GM12878 (cell line): ENCODE results near the gene KRT80. TPM values are rescaled to one million over a fixed set of nuclear protein-coding genes. Genes with fewer than 3 reads are reported as not detected.

Experiments
- ATAC-seq: fragments of 200-7000 bp; cut with Tn5 transposase; 3 replicates; pipeline ENCODE4 v1.9.1; 2020; ENCODE audit warnings: mild to moderate bottlenecking, moderate library complexity
- BruUV-seq: library from RNA; stranded (reverse); fragments of 400-500 nt; replicated peaks from 2 replicates; lab custom pipeline; 2021; lab: Mats Ljungman, UMichigan
- CTCF ChIA-PET: fragments of 300-600 bp; sonication (Branson Sonifier 250); formaldehyde crosslinking; extraction: SDS; loops from one replicate; lab custom pipeline; 2021; ENCODE audit warnings: inconsistent platforms; lab: Yijun Ruan, JAX
- POLR2A ChIA-PET: fragments of 350-600 bp; formaldehyde crosslinking; extraction: SDS; loops from one replicate; lab custom pipeline; 2021; ENCODE audit warnings: inconsistent platforms; lab: Charles Lee
- RAD21 ChIA-PET: fragments of 300-600 bp; sonication (Branson Sonifier 250); formaldehyde crosslinking; loops from one replicate; lab custom pipeline; 2023; ENCODE audit warnings: antibody characterized with exemption; ENCODE audit not compliant: unreplicated experiment; lab: Charles Lee
- SMC1A ChIA-PET: fragments of 300-600 bp; sonication (Branson Sonifier 250); formaldehyde crosslinking; loops from one replicate; lab custom pipeline; 2023; ENCODE audit not compliant: unreplicated experiment, uncharacterized antibody; lab: Charles Lee
- DNase-seq: peaks from one replicate; pipeline ENCODE4 v3.0.0-alpha.2; 2011; ENCODE audit warnings: low read depth, low spot score
- FAIRE-seq: peaks from 3 replicates; lab custom pipeline; 2011; peaks lifted over from hg19 to GRCh38; lab: Jason Lieb, UNC
- H2AFZ ChIP-seq: 2 replicates; pipeline ENCODE4 v1.6.0; 2011; ENCODE audit warnings: low read depth, low read length, control low read depth; ENCODE audit not compliant: control insufficient read depth
- H3K27ac ChIP-seq: 2 replicates; pipeline ENCODE4 v1.5.1; 2011; ENCODE audit warnings: control low read depth; ENCODE audit not compliant: control insufficient read depth, insufficient read depth
- H3K27me3 ChIP-seq, 2 experiments: replicated peaks in 1 of 2; 2 replicates each; pipeline versions ENCODE4 v1.6.0 to v1.6.1; 2011; ENCODE audit warnings: low read length in 1 of 2; ENCODE audit not compliant: control insufficient read depth in 2 of 2, insufficient read depth in 2 of 2
- H3K36me3 ChIP-seq, 2 experiments: 2 replicates each; pipeline ENCODE4 v1.5.1; 2011; ENCODE audit warnings: low read length in 1 of 2; ENCODE audit not compliant: control insufficient read depth in 2 of 2, insufficient read depth in 2 of 2
- H3K4me1 ChIP-seq: 2 replicates; pipeline ENCODE4 v1.6.1; 2011; ENCODE audit warnings: mild to moderate bottlenecking, low read length, moderate library complexity, mixed read lengths; ENCODE audit not compliant: control insufficient read depth, insufficient read depth
- H3K4me2 ChIP-seq: 2 replicates; pipeline ENCODE4 v1.6.0; 2011; ENCODE audit warnings: control low read depth; ENCODE audit not compliant: control insufficient read depth, insufficient read depth
- H3K4me3 ChIP-seq: fragments of 200-600 bp; sonication (generic); 2 replicates; pipeline ENCODE4 v1.5.1; 2016
- H3K79me2 ChIP-seq: 2 replicates; pipeline ENCODE4 v1.6.0; 2011; ENCODE audit warnings: low read length; ENCODE audit not compliant: control insufficient read depth, insufficient read depth
- H3K9ac ChIP-seq: 2 replicates; pipeline ENCODE4 v1.8.0; 2011; ENCODE audit warnings: low read length, control low read depth, mixed read lengths; ENCODE audit not compliant: control insufficient read depth, insufficient read depth
- H3K9me3 ChIP-seq: replicated peaks from 3 replicates; pipeline ENCODE4 v1.5.1; 2011; ENCODE audit warnings: mild to moderate bottlenecking, low read length; ENCODE audit not compliant: control insufficient read depth, insufficient read depth
- H4K20me1 ChIP-seq: 2 replicates; pipeline ENCODE4 v1.6.0; 2011; ENCODE audit not compliant: control insufficient read depth, insufficient read depth
- ESRRA ChIP-seq: IDR thresholded peaks from 2 replicates; pipeline ENCODE4 v1.6.1; 2012; ENCODE audit warnings: mild to moderate bottlenecking, low read length, improper control_type of control experiment
- IKZF1 ChIP-seq: fragments of 450-650 bp; conservative IDR thresholded peaks from 2 replicates; pipeline ENCODE4 v1.6.1; 2017; ENCODE audit warnings: antibody characterized with exemption, mild to moderate bottlenecking
- MTA2 ChIP-seq: fragments of 450-650 bp; IDR thresholded peaks from 2 replicates; pipeline ENCODE4 v1.6.1; 2016; ENCODE audit warnings: low read depth, mild to moderate bottlenecking, moderate library complexity
- MYC ChIP-seq: IDR thresholded peaks from 2 replicates; pipeline ENCODE4 v1.6.1; 2011; ENCODE audit warnings: mild to moderate bottlenecking, low read length, moderate library complexity, inconsistent platforms; ENCODE audit not compliant: insufficient read depth, insufficient replicate concordance, insufficient read length, severe bottlenecking
- POLR2AphosphoS2 ChIP-seq: IDR thresholded peaks from 2 replicates; pipeline ENCODE4 v1.6.1; 2011; ENCODE audit warnings: low read depth, mild to moderate bottlenecking, low read length, improper control_type of control experiment, moderate library complexity
- RB1 ChIP-seq: fragments of 450-650 bp; formaldehyde crosslinking; IDR thresholded peaks from 2 replicates; pipeline ENCODE4 v1.6.1; 2017; ENCODE audit warnings: mild to moderate bottlenecking, borderline replicate concordance
- RFX5 ChIP-seq: IDR thresholded peaks from 2 replicates; pipeline ENCODE4 v1.6.1; 2011; ENCODE audit warnings: low read depth, low read length, improper control_type of control experiment
- SREBF1 ChIP-seq: IDR thresholded peaks from 2 replicates; pipeline ENCODE4 v1.6.1; 2012; ENCODE audit warnings: mild to moderate bottlenecking, low read length
- ZSCAN29 ChIP-seq: fragments of 450-650 bp; IDR thresholded peaks from 2 replicates; pipeline ENCODE4 v1.6.1; 2017; ENCODE audit warnings: mild to moderate bottlenecking, moderate library complexity
- WGBS: methylation state at CpG from one replicate; pipeline ENCODE4 v1.1.6; 2016; ENCODE audit warnings: low lambda C conversion rate; ENCODE audit not compliant: insufficient replicate concordance, insufficient coverage; ENCODE audit errors: missing lambda C conversion rate; 5-methylcytosine and 5-hydroxymethylcytosine counted together
- in situ Hi-C: fragments of 300-500 bp; cut with MboI; formaldehyde crosslinking; loops from 9 replicates; pipeline ENCODE4 v1.14.3; 2018; ENCODE audit warnings: mixed read lengths
- intact Hi-C: fragments of 100-400 bp; cut with micrococcal nuclease; formaldehyde crosslinking; loops from one replicate; pipeline ENCODE4 v1.14.2; 2022; ENCODE audit not compliant: unreplicated experiment
- polyA plus RNA-seq, 11 experiments: library from polyadenylated mRNA; depleted of rRNA in 4 of 11; unstranded in 6 of 11; stranded (reverse) in 5 of 11; fragments of >200 nt; fragmentation: Nextera tagmentation in 4 of 11; fragmentation: Illumina TruSeq in 1 of 11; extraction: Ambion mirVana in 4 of 11; extraction: Trizol in 1 of 11; gene quantifications; 1 replicate in 1 of 11; 2 replicates in 10 of 11; pipeline versions ENCODE4 v1.2.1 to v1.2.3, GENCODE V29; 2011 to 2016; ENCODE audit warnings: inconsistent platforms in 2 of 11, missing spikeins in 2 of 11, low read depth in 1 of 11
- total RNA-seq, 4 experiments: library from RNA; depleted of rRNA in 3 of 4; stranded (reverse); fragments of >200 nt in 3 of 4; fragmentation: Illumina TruSeq in 1 of 4; extraction: Trizol in 1 of 4; gene quantifications; 2 replicates each; pipeline versions ENCODE4 v1.2.1 to v1.2.3, GENCODE V29; 2013 to 2021

The KRT80 gene
- total and polyA plus RNA-seq, 10 of the 15 experiments (the other 5 are each of a cell fraction or from before 2014, with no cell fraction given), result 0.01 TPM; not detected in 9

- no peak for TF ChIP-seq POLR2AphosphoS2
- TF ChIP-seq RFX5, result no peak
- no peak for TF ChIP-seq IKZF1
- no peak for TF ChIP-seq RB1
- TF ChIP-seq ZSCAN29, result no peak
- no peak for TF ChIP-seq ESRRA
- no peak for TF ChIP-seq MTA2
- no peak for TF ChIP-seq SREBF1
- no peak for TF ChIP-seq MYC
- ChIA-PET RAD21 (no interaction called here), SMC1A (no interaction called here), CTCF (interaction anchor here (2.0 kb wide), 1 partner anchor 111 kb away, joined by 6 read pairs; no protein-coding TSS in a partner anchor), POLR2A (no interaction called here)
- no peak for FAIRE-seq
- Histone ChIP-seq H3K27me3 (peaks cover 0 to 2% of the 10 kb centered on the region in 2 experiments; a peak in 2 of 4 replicates), H3K4me2 (no peak overlapping the region), H3K9me3 (no peaks in the 10 kb centered on the region), H3K79me2 (no peaks in the 10 kb centered on the region), H3K4me1 (peaks cover 6% of the 10 kb centered on the region; the same call in 1 of the 2 replicates), H3K27ac (no peak overlapping the region), H3K9ac (no peak overlapping the region), H3K36me3 (no peaks in the 10 kb centered on the region), H2AFZ (no peak overlapping the region), H3K4me3 (no peak overlapping the region), H4K20me1 (no peaks in the 10 kb centered on the region)
- DNase-seq, result no peak
- in situ Hi-C loops, result no loop called here
- intact Hi-C loops, result loop anchor here (10.0 kb wide), 1 partner anchor 108 kb away; the partner anchor contains the start of gene KRT83
- no TSS peak for BruUV-seq
- 4% methylated on average over 5 of the region's 5 CpGs for WGBS
- ATAC-seq, result no peak
These were observed 25.4 kb upstream of the KRT80 start for GRCh38 chr12:52217223-52217622.
